CD4-positive, alpha-beta T cell treated with Interleukin-6 for 4 hours (primary cell): ENCODE measurements around the gene MRPS10.

ENCODE experiments used
- DNase-seq: peaks from one replicate; pipeline ENCODE4 v3.0.0-alpha.2; 2020; ENCODE audit warnings: mixed read lengths

MRPS10 gene

GRCh38 chr6:42217519-42218367 lies at the start of gene MRPS10:
Gene MRPS10, minus strand, starts transcription at chr6:42217861. Its CDS starts 12 bp downstream, at chr6:42217849.
- peak; percentile 90 for DNase-seq

GRCh38 chr6:42266538-42266937 lies 48.9 kb upstream of the MRPS10 start:
- no peak for DNase-seq

GRCh38 chr6:42264852-42265390 lies 47.3 kb upstream of the MRPS10 start:
- DNase-seq: no peak

GRCh38 chr6:42264162-42264851 lies 46.6 kb upstream of the MRPS10 start:
- no peak for DNase-seq

GRCh38 chr6:42263165-42263728 lies 45.6 kb upstream of the MRPS10 start:
- no peak for DNase-seq

GRCh38 chr6:42260972-42261371 lies 43.3 kb upstream of the MRPS10 start:
- peak; percentile 50 for DNase-seq

- DNase-seq: no peak
Observed at GRCh38 chr6:42260396-42260888, 42.8 kb upstream of the MRPS10 start.

GRCh38 chr6:42259841-42260395 lies 42.3 kb upstream of the MRPS10 start:
- no peak for DNase-seq

GRCh38 chr6:42259286-42259685 lies 41.6 kb upstream of the MRPS10 start:
- DNase-seq: no peak

- no peak for DNase-seq
Observed at GRCh38 chr6:42257614-42258013, 40.0 kb upstream of the MRPS10 start.

- DNase-seq: no peak
Observed at GRCh38 chr6:42257063-42257462, 39.4 kb upstream of the MRPS10 start.

- no peak for DNase-seq
Observed at GRCh38 chr6:42255050-42255449, 37.4 kb upstream of the MRPS10 start.

GRCh38 chr6:42254505-42254904 lies 36.8 kb upstream of the MRPS10 start:
- DNase-seq: no peak

- no peak for DNase-seq
Observed at GRCh38 chr6:42251911-42252637, 34.4 kb upstream of the MRPS10 start.

- no peak for DNase-seq
Observed at GRCh38 chr6:42251500-42251899, 33.8 kb upstream of the MRPS10 start.

- no peak for DNase-seq
Observed at GRCh38 chr6:42250274-42250931, 32.7 kb upstream of the MRPS10 start.

- DNase-seq: no peak
Observed at GRCh38 chr6:42249279-42249678, 31.6 kb upstream of the MRPS10 start.

- no peak for DNase-seq
Observed at GRCh38 chr6:42243046-42243445, 25.4 kb upstream of the MRPS10 start.

- no peak for DNase-seq
Observed at GRCh38 chr6:42241915-42242314, 24.3 kb upstream of the MRPS10 start.

GRCh38 chr6:42239736-42240375 lies 22.2 kb upstream of the MRPS10 start:
- DNase-seq: no peak

GRCh38 chr6:42239333-42239732 lies 21.7 kb upstream of the MRPS10 start:
- DNase-seq: no peak
